ENCODE results near the gene UTS2R.

- TF ChIP-seq CTCF (IDR thresholded peaks at IDR 0.05): no peak
- no peak for TF ChIP-seq EP300 (IDR thresholded peaks at IDR 0.05)
- TF ChIP-seq POLR2A (IDR thresholded peaks at IDR 0.05): no peak
- no peak for TF ChIP-seq POLR2AphosphoS5 (IDR thresholded peaks at IDR 0.05)
Measured at GRCh38 chr17:82358465-82359350, 12.9 kb upstream of the UTS2R start, which contains the start of gene TEX19.

All from upper lobe of left lung (tissue), 4 donors.